Spleen (tissue), 11 donors: ENCODE results near the gene C2orf76. TPM values are rescaled to one million over a fixed set of nuclear protein-coding genes. Genes with fewer than 3 reads are reported as not detected.
A peak's percentile ranks its signal among the peaks of the same experiment; 100 is the strongest.

ENCODE experiments used
- DNase-seq: peaks from one replicate; pipeline ENCODE4 v3.0.0-alpha.2; 2020
- H3K27ac ChIP-seq, 8 donors: fragments of 200-600 bp; sonication (generic) in 7 of 8; 1 replicate in 4 of 8; 2 replicates in 4 of 8; pipeline versions ENCODE4 v1.5.0 to v1.8.0; 2016 to 2021; ENCODE audit warnings: inconsistent platforms in 4 of 8, mild to moderate bottlenecking in 4 of 8, moderate library complexity in 1 of 8
- H3K27me3 ChIP-seq, 7 donors: fragments of 200-600 bp; sonication (generic) in 6 of 7; replicated peaks in 1 of 7; 1 replicate in 4 of 7; 2 replicates in 3 of 7; pipeline versions ENCODE4 v1.5.0 to v1.8.0; 2016 to 2021; ENCODE audit warnings: inconsistent platforms in 3 of 7, mild to moderate bottlenecking in 1 of 7
- H3K36me3 ChIP-seq, 6 donors: fragments of 200-600 bp; sonication (generic) in 5 of 6; 1 replicate in 4 of 6; 2 replicates in 2 of 6; pipeline versions ENCODE4 v1.5.0 to v1.8.0; 2016 to 2021; ENCODE audit warnings: inconsistent platforms in 2 of 6
- H3K4me1 ChIP-seq, 6 donors: fragments of 200-600 bp; sonication (generic) in 5 of 6; 1 replicate in 3 of 6; 2 replicates in 3 of 6; pipeline versions ENCODE4 v1.5.0 to v1.8.0; 2016 to 2021; ENCODE audit warnings: inconsistent platforms in 3 of 6
- H3K4me3 ChIP-seq, 8 donors: fragments of 200-600 bp; sonication (generic) in 7 of 8; 1 replicate in 4 of 8; 2 replicates in 4 of 8; pipeline versions ENCODE4 v1.5.0 to v1.8.0; 2016 to 2021; ENCODE audit warnings: inconsistent platforms in 4 of 8, mild to moderate bottlenecking in 4 of 8, moderate library complexity in 2 of 8
- H3K9me3 ChIP-seq, 8 donors: fragments of 200-600 bp; sonication (generic) in 7 of 8; 1 replicate in 4 of 8; 2 replicates in 4 of 8; pipeline versions ENCODE4 v1.5.0 to v1.8.0; 2016 to 2021; ENCODE audit warnings: inconsistent platforms in 4 of 8
- POLR2A ChIP-seq, 3 donors: fragments of 450-650 bp; IDR thresholded peaks; one replicate each; pipeline ENCODE4 v1.5.1; 2017; ENCODE audit warnings: antibody characterized with exemption in 3 of 3, mild to moderate bottlenecking in 1 of 3
- POLR2AphosphoS5 ChIP-seq, 3 donors: sonication (generic); formaldehyde crosslinking; IDR thresholded peaks; one replicate each; pipeline ENCODE4 v1.5.1; 2017; ENCODE audit warnings: antibody characterized with exemption in 3 of 3
- WGBS, 5 donors: extraction: QIAGEN DNeasy Blood & Tissue Kit in 3 of 5; methylation state at CpG; one replicate each; pipeline versions ENCODE4 v1.1.5 to v1.1.7; 2013 to 2018; 5-methylcytosine and 5-hydroxymethylcytosine counted together
- intact Hi-C: fragments of 100-400 bp; cut with DNase I; formaldehyde crosslinking; loops from one replicate; pipeline ENCODE4 v1.15.0; 2023; ENCODE audit warnings: low total_unique reads
- polyA plus RNA-seq, 3 donors: library from polyadenylated mRNA; stranded (reverse); fragments of 200-250 nt; gene quantifications; one replicate each; pipeline ENCODE4 v1.2.1, GENCODE V29; 2013
- total RNA-seq, 7 donors: library from RNA; depleted of rRNA in 3 of 7; stranded (reverse); fragments of >200 nt in 3 of 7; fragmentation: NEBNext Ultra II Directional in 4 of 7; extraction: Animal tissue kit (Norgen Biotek cat#: 25700) in 4 of 7; gene quantifications; one replicate each; pipeline versions ENCODE4 v1.1.0 to v1.2.1, GENCODE V29; 2016 to 2021
- TF ChIP-seq, protein P1 (sequence below), 11 experiments: fragments of 200-600 bp in 7 of 11; fragments of 450-650 bp in 4 of 11; sonication (generic) in 4 of 11; IDR thresholded peaks in 8 of 11; conservative IDR thresholded peaks in 3 of 11; 1 replicate in 7 of 11; 2 replicates in 4 of 11; pipeline versions ENCODE4 v1.4.0 to v1.8.0; 2016 to 2021; ENCODE audit warnings: antibody characterized with exemption in 11 of 11, inconsistent platforms in 4 of 11, mild to moderate bottlenecking in 1 of 11
- donor health status: healthy with polysubstance abuse.
- donor health status: DM: no; HTN: no; CAD: no; lungs with moderate emphysema.
- donor health status: DM: no; HTN: no; CAD: no.
- donor health status: Bipolar disorder and iron deficiency.
- donor health status: healthy.
- donor health status: DM: no; HTN: no; CAD: no.
- donor health status: DM: yes; HTN: yes; CAD: no.

Gene C2orf76
- total and polyA plus RNA-seq, 10 donors = 4.8 to 21.7 (median 8.2) TPM

DNA sequence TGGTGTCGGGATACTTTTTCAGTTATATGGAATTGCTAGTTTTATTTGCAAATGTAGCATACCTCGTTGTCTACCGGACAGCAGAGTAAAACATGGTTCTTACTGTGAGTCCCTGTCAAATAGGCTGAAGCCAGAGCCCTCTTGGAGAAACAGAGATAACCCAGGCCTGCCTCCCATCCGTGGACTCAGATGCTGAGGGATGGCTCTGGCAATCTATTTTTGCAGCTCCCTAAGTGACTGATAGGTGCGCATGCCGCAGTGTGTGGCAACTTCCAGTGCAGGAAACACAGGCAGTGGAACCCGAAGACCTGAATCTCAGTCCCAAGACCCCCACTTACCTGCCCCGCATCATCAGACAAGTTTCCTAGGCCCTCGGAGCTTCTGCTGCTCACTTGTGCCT lies 109.4 kb downstream of the C2orf76 start:
- intact Hi-C loops = no loop called here
- DNase-seq = no peak
- Histone ChIP-seq H3K27me3 (no peaks in the 10 kb centered on the region), H3K9me3 (no peaks in the 10 kb centered on the region), H3K4me3 (no peak overlapping the region), H3K36me3 (peaks cover 0 to 17% (median 0%) of the 10 kb centered on the region in 6 donors), H3K4me1 (no peaks in the 10 kb centered on the region), H3K27ac (no peak overlapping the region)
- TF ChIP-seq POLR2A (IDR thresholded peaks at IDR 0.05) (no peak), POLR2AphosphoS5 (IDR thresholded peaks at IDR 0.05) (no peak)
- TF ChIP-seq, protein P1, sequence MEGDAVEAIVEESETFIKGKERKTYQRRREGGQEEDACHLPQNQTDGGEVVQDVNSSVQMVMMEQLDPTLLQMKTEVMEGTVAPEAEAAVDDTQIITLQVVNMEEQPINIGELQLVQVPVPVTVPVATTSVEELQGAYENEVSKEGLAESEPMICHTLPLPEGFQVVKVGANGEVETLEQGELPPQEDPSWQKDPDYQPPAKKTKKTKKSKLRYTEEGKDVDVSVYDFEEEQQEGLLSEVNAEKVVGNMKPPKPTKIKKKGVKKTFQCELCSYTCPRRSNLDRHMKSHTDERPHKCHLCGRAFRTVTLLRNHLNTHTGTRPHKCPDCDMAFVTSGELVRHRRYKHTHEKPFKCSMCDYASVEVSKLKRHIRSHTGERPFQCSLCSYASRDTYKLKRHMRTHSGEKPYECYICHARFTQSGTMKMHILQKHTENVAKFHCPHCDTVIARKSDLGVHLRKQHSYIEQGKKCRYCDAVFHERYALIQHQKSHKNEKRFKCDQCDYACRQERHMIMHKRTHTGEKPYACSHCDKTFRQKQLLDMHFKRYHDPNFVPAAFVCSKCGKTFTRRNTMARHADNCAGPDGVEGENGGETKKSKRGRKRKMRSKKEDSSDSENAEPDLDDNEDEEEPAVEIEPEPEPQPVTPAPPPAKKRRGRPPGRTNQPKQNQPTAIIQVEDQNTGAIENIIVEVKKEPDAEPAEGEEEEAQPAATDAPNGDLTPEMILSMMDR (IDR thresholded peaks at IDR 0.05 in 8 of 11, conservative IDR thresholded peaks at IDR 0.05 in 3 of 11) = no peak
- 86 to 96% (median 92%) methylated on average over 6 to 9 of the region's 9 CpGs for WGBS, 5 donors

DNA sequence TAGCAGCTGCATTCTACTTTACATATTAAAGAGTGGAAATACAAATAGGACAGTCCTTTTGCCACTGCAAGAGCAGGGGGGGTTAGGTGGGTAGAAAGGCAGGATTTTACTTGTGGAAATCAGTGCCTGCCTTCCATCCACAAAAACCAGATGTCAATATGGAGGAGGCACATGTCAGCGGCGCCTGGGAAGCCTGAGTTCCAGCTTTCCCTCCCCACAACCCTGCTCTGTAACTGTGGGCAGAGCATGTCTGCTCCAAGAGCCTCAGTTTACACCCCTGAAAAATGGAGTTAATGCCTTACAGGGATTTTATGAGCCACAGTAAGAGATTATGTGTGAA lies 110.1 kb downstream of the C2orf76 start:
- Histone ChIP-seq H3K4me3 (no peak overlapping the region), H3K36me3 (peaks cover 0 to 15% (median 0%) of the 10 kb centered on the region in 6 donors), H3K9me3 (no peaks in the 10 kb centered on the region), H3K4me1 (no peaks in the 10 kb centered on the region), H3K27me3 (no peaks in the 10 kb centered on the region), H3K27ac (peak overlapping the region in 1 of 8 donors; percentile 46)
- WGBS, 5 donors = 78 to 97% (median 87%) methylated on average over 2 of the region's 2 CpGs
- TF ChIP-seq POLR2A (IDR thresholded peaks at IDR 0.05) = no peak
- TF ChIP-seq, protein P1 (IDR thresholded peaks at IDR 0.05 in 8 of 11, conservative IDR thresholded peaks at IDR 0.05 in 3 of 11) = no peak
- TF ChIP-seq POLR2AphosphoS5 (IDR thresholded peaks at IDR 0.05) = no peak
- DNase-seq = no peak
- intact Hi-C loops = no loop called here

DNA sequence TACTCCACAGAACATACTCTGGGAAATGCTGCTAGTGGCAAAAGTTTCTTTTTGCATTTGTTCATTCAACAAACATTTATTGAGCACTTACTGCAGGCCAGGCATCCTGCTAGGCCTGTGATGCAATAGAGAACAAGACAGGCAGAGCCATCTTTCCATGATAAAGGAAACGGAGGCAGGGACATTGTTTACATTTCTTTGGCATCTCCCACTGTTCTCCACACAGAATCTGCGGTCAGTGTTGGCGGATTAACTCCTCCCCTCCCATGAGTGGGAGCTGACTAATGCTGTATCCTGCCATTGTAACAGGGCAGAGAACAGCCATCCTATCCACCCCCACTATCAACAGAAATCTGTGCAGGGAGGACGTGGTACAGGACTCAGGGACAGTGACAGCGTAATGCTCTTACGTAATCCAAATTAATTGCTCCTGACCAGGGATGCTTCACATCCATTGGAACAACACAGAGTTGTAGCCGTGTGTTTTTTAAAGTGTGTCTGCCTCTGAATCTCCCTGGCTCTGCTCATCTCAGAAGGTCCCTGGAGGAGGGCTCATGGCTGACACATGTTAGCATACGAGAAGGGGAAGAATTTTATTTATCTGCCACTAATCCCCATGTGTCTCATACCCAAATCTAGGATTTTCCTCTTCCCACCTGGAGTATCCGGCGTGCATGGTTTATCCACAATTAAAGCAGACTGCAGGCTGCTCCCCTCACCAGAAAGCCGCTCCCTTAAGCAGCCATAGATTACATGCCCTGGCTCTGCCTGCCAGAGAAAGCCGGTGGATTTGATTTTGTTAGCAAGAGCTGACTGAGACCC lies 110.7 kb downstream of the C2orf76 start:
- intact Hi-C loops = no loop called here
- H3K27ac ChIP-seq = peak overlapping the region in 1 of 8 donors; percentile 46
- H3K9me3 ChIP-seq = no peaks in the 10 kb centered on the region
- peaks cover 0 to 14% (median 0%) of the 10 kb centered on the region in 6 donors for H3K36me3 ChIP-seq
- TF ChIP-seq POLR2A (IDR thresholded peaks at IDR 0.05) (no peak), POLR2AphosphoS5 (IDR thresholded peaks at IDR 0.05) (no peak)
- TF ChIP-seq, protein P1 (IDR thresholded peaks at IDR 0.05 in 8 of 11, conservative IDR thresholded peaks at IDR 0.05 in 3 of 11) = no peak
- no peak overlapping the region for H3K4me3 ChIP-seq
- no peak for DNase-seq
- no peaks in the 10 kb centered on the region for H3K27me3 ChIP-seq
- WGBS, 5 donors = 63 to 72% (median 68%) methylated on average over 12 of the region's 12 CpGs
- no peaks in the 10 kb centered on the region for H3K4me1 ChIP-seq

DNA sequence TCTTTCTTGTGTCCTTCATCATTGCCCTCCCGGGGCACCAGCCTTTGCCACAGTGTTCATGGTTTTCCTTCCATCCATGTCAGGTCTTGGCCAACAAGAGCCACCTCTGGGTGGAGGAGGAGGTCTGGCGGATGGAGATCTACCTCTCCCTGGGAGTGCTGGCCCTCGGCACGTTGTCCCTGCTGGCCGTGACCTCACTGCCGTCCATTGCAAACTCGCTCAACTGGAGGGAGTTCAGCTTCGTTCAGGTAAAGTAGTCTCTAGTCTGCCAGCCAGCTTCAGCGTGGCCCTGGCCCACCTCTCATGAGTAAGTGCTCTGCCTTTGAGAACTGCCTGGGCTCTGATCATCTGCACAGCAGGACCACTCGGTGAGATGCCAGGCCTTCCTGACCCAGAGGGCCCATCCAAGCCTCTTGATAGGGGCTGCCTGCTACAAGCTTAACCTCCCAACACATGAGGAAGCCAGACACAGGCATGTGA lies 112.0 kb downstream of the C2orf76 start:
- peaks cover 0 to 26% (median 0%) of the 10 kb centered on the region in 6 donors for H3K36me3 ChIP-seq
- H3K4me3 ChIP-seq = no peak overlapping the region
- H3K4me1 ChIP-seq = no peaks in the 10 kb centered on the region
- WGBS, 5 donors = 87 to 98% (median 91%) methylated on average over 10 of the region's 10 CpGs
- intact Hi-C loops = no loop called here
- H3K9me3 ChIP-seq = no peaks in the 10 kb centered on the region
- no peak for DNase-seq
- no peak overlapping the region for H3K27ac ChIP-seq
- H3K27me3 ChIP-seq = no peaks in the 10 kb centered on the region
- TF ChIP-seq POLR2AphosphoS5 (IDR thresholded peaks at IDR 0.05) (no peak), POLR2A (IDR thresholded peaks at IDR 0.05) (no peak)
- TF ChIP-seq, protein P1 (IDR thresholded peaks at IDR 0.05 in 8 of 11, conservative IDR thresholded peaks at IDR 0.05 in 3 of 11) = no peak
